ENCODE data around the gene RELA.

The RELA gene

GRCh38 chr11:65658174-65659021, 4.3 kb downstream of the RELA start:
- TF ChIP-seq CTCF (conservative IDR thresholded peaks at IDR 0.05; ENCODE audit: low read depth, low read length) = no peak
- H3K4me1 ChIP-seq (ENCODE audit: low read depth, poor library complexity, severe bottlenecking) = peaks cover 12% of the 10 kb centered on the region

GRCh38 chr11:65657426-65657825, 5.3 kb downstream of the RELA start:
- Histone ChIP-seq H3K27me3 (ENCODE audit: insufficient read depth, low read depth) (no peaks in the 10 kb centered on the region), H3K36me3 (ENCODE audit: insufficient read depth) (peaks cover 3% of the 10 kb centered on the region; the same call in 1 of the 2 replicates), H2AFZ (ENCODE audit: low read depth) (no peak overlapping the region), H3K9ac (no peak overlapping the region), H3K4me3 (IDR thresholded peaks at IDR 0.05; ENCODE audit: insufficient read depth, low read depth, low read length) (no peak overlapping the region), H3K79me2 (ENCODE audit: insufficient read depth, low read depth) (peaks cover 15% of the 10 kb centered on the region), H3K4me1 (ENCODE audit: low read depth, poor library complexity, severe bottlenecking) (peaks cover 19% of the 10 kb centered on the region), H3K27ac (no peak overlapping the region), H3K4me2 (no peak overlapping the region), H4K20me1 (ENCODE audit: insufficient read depth) (no peaks in the 10 kb centered on the region)
- no peak for TF ChIP-seq CTCF (conservative IDR thresholded peaks at IDR 0.05; ENCODE audit: low read depth, low read length)

More at GRCh38 chr11:65658174-65659021, 4.3 kb downstream of the RELA start:
- Histone ChIP-seq H4K20me1 (ENCODE audit: insufficient read depth) (no peaks in the 10 kb centered on the region), H3K4me3 (IDR thresholded peaks at IDR 0.05; ENCODE audit: insufficient read depth, low read depth, low read length) (no peak overlapping the region), H3K79me2 (ENCODE audit: insufficient read depth, low read depth) (peaks cover 16% of the 10 kb centered on the region), H3K36me3 (ENCODE audit: insufficient read depth) (peaks cover 3% of the 10 kb centered on the region; the same call in 1 of the 2 replicates), H3K27me3 (ENCODE audit: insufficient read depth, low read depth) (no peaks in the 10 kb centered on the region), H2AFZ (ENCODE audit: low read depth) (no peak overlapping the region), H3K9ac (no peak overlapping the region), H3K27ac (no peak overlapping the region), H3K4me2 (no peak overlapping the region)

DNA sequence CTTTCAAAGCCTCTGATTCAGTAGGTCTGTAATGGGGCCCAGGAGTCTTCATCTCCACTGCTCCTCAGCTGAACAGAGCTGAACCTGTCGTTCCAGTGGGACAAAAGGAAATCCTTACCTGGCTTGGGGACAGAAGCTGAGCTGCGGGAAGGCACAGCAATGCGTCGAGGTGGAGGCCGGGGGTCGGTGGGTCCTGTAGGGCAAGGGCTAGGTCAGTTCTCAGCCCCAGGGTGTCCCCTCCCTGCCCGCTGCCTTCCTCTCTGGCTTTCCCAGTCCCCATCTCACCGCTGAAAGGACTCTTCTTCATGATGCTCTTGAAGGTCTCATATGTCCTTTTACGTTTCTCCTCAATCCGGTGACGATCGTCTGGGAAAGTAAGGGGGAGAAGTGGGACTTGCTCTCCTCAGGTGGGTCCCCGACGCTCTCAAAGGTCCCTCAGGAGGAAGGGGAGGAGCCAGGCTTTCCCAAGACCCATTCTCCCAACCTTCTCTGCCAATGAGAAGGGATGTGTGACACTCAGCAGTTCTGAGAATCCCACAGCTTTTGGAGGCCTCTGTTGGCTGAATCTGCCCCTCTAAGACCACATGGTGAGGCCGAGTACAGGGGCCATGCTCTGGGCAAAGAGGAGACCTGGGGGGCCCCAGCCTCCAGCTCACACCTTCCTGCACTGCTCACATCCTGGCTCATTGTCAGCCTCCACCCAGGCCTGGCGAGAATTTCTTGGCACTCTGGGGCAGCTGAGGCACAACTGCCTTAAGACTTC, 7.0 kb downstream of the RELA start:
- Histone ChIP-seq H4K20me1 (ENCODE audit: insufficient read depth) (no peaks in the 10 kb centered on the region), H2AFZ (ENCODE audit: low read depth) (no peak overlapping the region), H3K79me2 (ENCODE audit: insufficient read depth, low read depth) (no peaks in the 10 kb centered on the region; the same call in 1 of the 2 replicates), H3K4me3 (IDR thresholded peaks at IDR 0.05; ENCODE audit: insufficient read depth, low read depth, low read length) (no peak overlapping the region), H3K27me3 (ENCODE audit: insufficient read depth, low read depth) (no peaks in the 10 kb centered on the region), H3K27ac (no peak overlapping the region), H3K9ac (no peak overlapping the region), H3K4me1 (ENCODE audit: low read depth, poor library complexity, severe bottlenecking) (peaks cover 19% of the 10 kb centered on the region), H3K36me3 (ENCODE audit: insufficient read depth) (peaks cover 3% of the 10 kb centered on the region; the same call in 1 of the 2 replicates), H3K4me2 (no peak overlapping the region)
- no peak for TF ChIP-seq CTCF (conservative IDR thresholded peaks at IDR 0.05; ENCODE audit: low read depth, low read length)

GRCh38 chr11:65654375-65655349, 8.1 kb downstream of the RELA start:
- no peaks in the 10 kb centered on the region for H4K20me1 ChIP-seq (ENCODE audit: insufficient read depth)
- peaks cover 19% of the 10 kb centered on the region for H3K4me1 ChIP-seq (ENCODE audit: low read depth, poor library complexity, severe bottlenecking)
- no peaks in the 10 kb centered on the region for H3K27me3 ChIP-seq (ENCODE audit: insufficient read depth, low read depth)
- H2AFZ ChIP-seq (ENCODE audit: low read depth) = no peak overlapping the region
- no peak overlapping the region for H3K9ac ChIP-seq
- no peak overlapping the region for H3K4me3 ChIP-seq (IDR thresholded peaks at IDR 0.05; ENCODE audit: insufficient read depth, low read depth, low read length)
- H3K4me2 ChIP-seq = no peak overlapping the region
- TF ChIP-seq CTCF (conservative IDR thresholded peaks at IDR 0.05; ENCODE audit: low read depth, low read length) = no peak
- no peak overlapping the region for H3K27ac ChIP-seq
- peaks cover 3% of the 10 kb centered on the region; the same call in 1 of the 2 replicates for H3K36me3 ChIP-seq (ENCODE audit: insufficient read depth)
- H3K79me2 ChIP-seq (ENCODE audit: insufficient read depth, low read depth) = no peaks in the 10 kb centered on the region

All from KMS-11 (cell line).